Rectal smooth muscle tissue (tissue), 1 donor: ENCODE measurements around the gene LRRC40.
"Not testable (repeated sequence)": the region's sequence is repeated elsewhere in the genome, so short reads cannot be mapped to it uniquely, and the experiment has no call there.

Experiments used
- H3K27ac ChIP-seq: one replicate; pipeline ENCODE4 v1.7.0; 2013; ENCODE audit warnings: low read depth, low read length, inconsistent platforms
- H3K27me3 ChIP-seq: one replicate; pipeline ENCODE4 v1.7.0; 2013; ENCODE audit warnings: low read length; ENCODE audit not compliant: control insufficient read depth, insufficient read depth
- H3K36me3 ChIP-seq: one replicate; pipeline ENCODE4 v1.7.0; 2013; ENCODE audit warnings: low read length; ENCODE audit not compliant: control insufficient read depth, insufficient read depth
- H3K4me1 ChIP-seq: one replicate; pipeline ENCODE4 v1.7.0; 2013; ENCODE audit warnings: low read length; ENCODE audit not compliant: control insufficient read depth, insufficient read depth
- H3K4me3 ChIP-seq: one replicate; pipeline ENCODE4 v1.7.0; 2013; ENCODE audit warnings: low read length
- H3K9ac ChIP-seq: one replicate; pipeline ENCODE4 v1.7.0; 2013; ENCODE audit warnings: low read length

LRRC40 gene

GRCh38 chr1:70220517-70221237 lies 15.3 kb upstream of the LRRC40 start:
- no peak overlapping the region for H3K9ac ChIP-seq
- H3K27ac ChIP-seq = peak overlapping the region; percentile 59
- no peaks in the 10 kb centered on the region for H3K27me3 ChIP-seq
- no peaks in the 10 kb centered on the region for H3K36me3 ChIP-seq
- H3K4me1 ChIP-seq = peaks cover 26% of the 10 kb centered on the region
- H3K4me3 ChIP-seq = peak overlapping the region; percentile 80

- Histone ChIP-seq H3K27ac (no peak overlapping the region), H3K27me3 (no peaks in the 10 kb centered on the region), H3K9ac (no peak overlapping the region), H3K36me3 (no peaks in the 10 kb centered on the region), H3K4me1 (peaks cover 26% of the 10 kb centered on the region), H3K4me3 (no peak overlapping the region)
Measured at GRCh38 chr1:70220015-70220414, 14.6 kb upstream of the LRRC40 start.

- no peaks in the 10 kb centered on the region for H3K36me3 ChIP-seq
- no peak overlapping the region for H3K9ac ChIP-seq
- H3K4me3 ChIP-seq = no peak overlapping the region
- no peak overlapping the region for H3K27ac ChIP-seq
- H3K4me1 ChIP-seq = peaks cover 10% of the 10 kb centered on the region
- H3K27me3 ChIP-seq = no peaks in the 10 kb centered on the region
Measured at GRCh38 chr1:70211541-70211940, 6.2 kb upstream of the LRRC40 start.

DNA sequence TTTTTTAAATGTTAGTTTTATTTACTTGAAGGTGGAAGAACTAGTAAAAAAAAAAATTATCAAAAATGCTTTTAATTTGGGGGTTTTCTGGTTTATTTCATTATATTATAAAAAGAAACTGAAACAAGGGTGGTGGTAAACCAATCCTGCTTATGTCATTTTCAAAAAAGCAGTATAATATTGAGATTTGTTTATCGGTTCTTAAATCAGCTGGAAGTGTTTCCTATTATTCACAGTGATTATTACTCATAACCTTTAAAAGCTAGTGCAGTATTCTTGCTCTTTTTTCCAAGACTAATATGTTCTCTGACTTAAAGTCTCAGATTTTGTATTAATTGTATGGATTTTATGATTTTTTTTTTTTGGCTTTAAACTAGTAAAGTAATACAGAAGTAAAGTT lies 5.4 kb upstream of the LRRC40 start:
- peaks cover 13% of the 10 kb centered on the region for H3K4me1 ChIP-seq
- no peaks in the 10 kb centered on the region for H3K36me3 ChIP-seq
- H3K9ac ChIP-seq = no peak overlapping the region
- H3K4me3 ChIP-seq = no peak overlapping the region
- H3K27ac ChIP-seq = no peak overlapping the region
- H3K27me3 ChIP-seq = no peaks in the 10 kb centered on the region

DNA sequence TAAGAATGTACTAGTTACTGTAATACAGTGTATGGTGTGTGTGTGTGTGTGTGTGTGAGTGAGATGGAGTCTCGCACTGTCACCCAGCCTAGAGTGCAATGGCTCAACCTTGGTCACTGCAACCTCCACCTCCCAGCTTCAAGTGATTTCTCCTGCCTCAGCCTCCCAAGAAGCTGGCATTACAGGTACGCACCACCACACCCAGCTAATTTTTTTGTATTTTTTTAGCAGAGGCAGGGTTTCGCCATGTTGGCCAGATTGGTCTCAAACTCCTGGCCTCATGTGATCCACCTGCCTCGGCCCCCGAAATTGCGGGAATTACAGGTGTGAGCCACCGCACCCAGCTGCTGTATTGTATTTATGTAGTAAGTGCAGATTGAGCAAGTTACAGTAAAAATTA lies 2.9 kb upstream of the LRRC40 start:
- no peak overlapping the region for H3K9ac ChIP-seq
- peaks cover 21% of the 10 kb centered on the region for H3K4me1 ChIP-seq
- no peak overlapping the region for H3K27ac ChIP-seq
- H3K36me3 ChIP-seq = no peaks in the 10 kb centered on the region
- H3K27me3 ChIP-seq = no peaks in the 10 kb centered on the region
- no peak overlapping the region for H3K4me3 ChIP-seq

GRCh38 chr1:70207492-70207891 lies 2.1 kb upstream of the LRRC40 start:
- H3K27ac ChIP-seq = no peak overlapping the region
- H3K4me3 ChIP-seq = peak overlapping the region; percentile 23
- H3K36me3 ChIP-seq = no peaks in the 10 kb centered on the region
- no peak overlapping the region for H3K9ac ChIP-seq
- no peaks in the 10 kb centered on the region for H3K27me3 ChIP-seq
- H3K4me1 ChIP-seq = peaks cover 21% of the 10 kb centered on the region

GRCh38 chr1:70206833-70207232 lies 1.5 kb upstream of the LRRC40 start:
- not testable (repeated sequence) for H3K36me3 ChIP-seq, H3K9ac ChIP-seq, H3K27me3 ChIP-seq, H3K27ac ChIP-seq
- peaks cover 21% of the 10 kb centered on the region for H3K4me1 ChIP-seq
- peak overlapping the region; percentile 99 for H3K4me3 ChIP-seq

GRCh38 chr1:70205071-70205433 lies 327 bp downstream of the LRRC40 start:
- no peaks in the 10 kb centered on the region for H3K27me3 ChIP-seq

GRCh38 chr1:70204600-70204999 lies 779 bp downstream of the LRRC40 start:
- H3K36me3 ChIP-seq = no peaks in the 10 kb centered on the region
- peaks cover 21% of the 10 kb centered on the region for H3K4me1 ChIP-seq
- H3K9ac ChIP-seq = no peak overlapping the region
- H3K27ac ChIP-seq = no peak overlapping the region
- peak overlapping the region; percentile 99 for H3K4me3 ChIP-seq
- H3K27me3 ChIP-seq = no peaks in the 10 kb centered on the region

More at GRCh38 chr1:70205071-70205433, 327 bp downstream of the LRRC40 start:
- peak overlapping the region; percentile 89 for H3K9ac ChIP-seq
- H3K27ac ChIP-seq = peak overlapping the region; percentile 90
- H3K4me3 ChIP-seq = peak overlapping the region; percentile 99
- H3K4me1 ChIP-seq = peaks cover 21% of the 10 kb centered on the region
- no peaks in the 10 kb centered on the region for H3K36me3 ChIP-seq

DNA sequence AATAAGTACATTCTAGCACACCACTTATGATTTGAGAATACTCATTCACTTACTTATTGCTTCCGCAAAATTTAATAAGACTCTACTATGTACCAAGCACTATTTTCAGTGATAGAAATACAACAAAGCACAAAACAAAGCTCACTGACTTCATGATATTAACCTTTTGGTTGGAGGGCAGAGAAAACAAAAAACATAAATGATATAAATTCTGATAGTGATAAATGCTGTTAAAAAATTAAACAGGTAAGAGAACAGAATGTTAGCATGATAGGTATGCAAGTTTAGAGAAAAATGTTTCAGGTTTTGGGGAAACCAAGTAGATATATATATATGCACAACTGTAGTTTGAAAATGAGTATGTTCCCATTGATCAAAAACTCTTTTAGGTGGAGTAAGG lies 1.2 kb downstream of the LRRC40 start:
- Histone ChIP-seq H3K4me1 (peaks cover 21% of the 10 kb centered on the region), H3K27ac (no peak overlapping the region), H3K4me3 (no peak overlapping the region)

GRCh38 chr1:70202173-70202758 lies 3.1 kb downstream of the LRRC40 start:
- Histone ChIP-seq H3K36me3 (no peaks in the 10 kb centered on the region), H3K27ac (no peak overlapping the region), H3K4me1 (peaks cover 15% of the 10 kb centered on the region), H3K9ac (no peak overlapping the region), H3K27me3 (no peaks in the 10 kb centered on the region), H3K4me3 (no peak overlapping the region)

More for the DNA sequence above, 1.2 kb downstream of the LRRC40 start:
- Histone ChIP-seq H3K9ac (no peak overlapping the region), H3K27me3 (no peaks in the 10 kb centered on the region), H3K36me3 (no peaks in the 10 kb centered on the region)

- no peaks in the 10 kb centered on the region for H3K36me3 ChIP-seq
- H3K4me3 ChIP-seq = no peak overlapping the region
- H3K9ac ChIP-seq = no peak overlapping the region
- H3K27ac ChIP-seq = no peak overlapping the region
- H3K27me3 ChIP-seq = no peaks in the 10 kb centered on the region
- peaks cover 8% of the 10 kb centered on the region for H3K4me1 ChIP-seq
Measured at GRCh38 chr1:70200065-70200464, 5.3 kb downstream of the LRRC40 start.

DNA sequence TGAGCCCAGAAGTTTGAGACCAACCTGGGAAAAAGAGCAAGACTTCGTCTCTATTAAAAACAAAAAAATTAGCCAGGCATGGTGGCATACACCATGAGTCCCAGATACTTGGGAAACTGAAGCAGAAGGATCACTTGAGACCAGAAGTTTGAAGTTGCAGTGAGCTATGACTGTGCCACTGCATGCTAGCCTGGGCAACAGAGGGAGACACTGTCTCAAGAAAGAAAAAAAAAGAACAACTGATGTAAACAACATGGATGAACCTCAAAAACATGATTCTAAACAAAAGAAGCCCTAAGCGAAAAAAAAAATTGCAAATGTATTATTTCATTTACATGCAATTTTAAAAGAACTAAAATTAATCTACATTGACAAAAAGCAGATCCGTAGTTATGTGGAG lies 9.0 kb downstream of the LRRC40 start:
- Histone ChIP-seq H3K27me3 (no peaks in the 10 kb centered on the region), H3K9ac (no peak overlapping the region), H3K36me3 (no peaks in the 10 kb centered on the region), H3K4me1 (no peaks in the 10 kb centered on the region), H3K27ac (no peak overlapping the region), H3K4me3 (no peak overlapping the region)
